PFSK-1 (cell line): ENCODE measurements around the gene IL17RD.

Source experiments
- FOXP2 ChIP-seq: optimal IDR thresholded peaks from 2 replicates; pipeline ENCODE3; 2011; ENCODE audit warnings: borderline replicate concordance, control low read depth, inconsistent platforms; ENCODE audit not compliant: insufficient read depth; ENCODE audit errors: extremely low read length, extremely low read depth
- POLR2AphosphoS5 ChIP-seq: IDR thresholded peaks from 2 replicates; pipeline ENCODE4 v1.6.1; 2012; ENCODE audit warnings: low read depth, mild to moderate bottlenecking, control low read depth, low read length, moderate library complexity
- REST ChIP-seq, 2 experiments: IDR thresholded peaks; 2 replicates each; pipeline versions ENCODE4 v1.6.1 to v1.8.0; 2011 to 2012; ENCODE audit warnings: low read depth in 2 of 2, low read length in 2 of 2, control low read depth in 1 of 2, inconsistent platforms in 1 of 2, mild to moderate bottlenecking in 1 of 2, moderate library complexity in 1 of 2; ENCODE audit not compliant: insufficient read depth in 1 of 2
- SIN3A ChIP-seq: IDR thresholded peaks from 2 replicates; pipeline ENCODE4 v1.6.1; 2012; ENCODE audit warnings: mild to moderate bottlenecking, low read length, moderate library complexity, borderline replicate concordance; ENCODE audit not compliant: insufficient read depth
- TAF1 ChIP-seq: IDR thresholded peaks from 2 replicates; pipeline ENCODE4 v1.6.1; 2012; ENCODE audit warnings: low read length, control low read depth, borderline replicate concordance; ENCODE audit not compliant: insufficient read depth

IL17RD gene

GRCh38 chr3:57052662-57053061 lies 112.5 kb downstream of the IL17RD start:
- no peak for TF ChIP-seq SIN3A
- no peak for TF ChIP-seq POLR2AphosphoS5
- TF ChIP-seq REST (IDR thresholded peaks at IDR 0.05; ENCODE audit: insufficient read depth in 1 of 2, low read depth in 2 of 2, low read length in 2 of 2) = no peak
- TF ChIP-seq FOXP2 = no peak
- TF ChIP-seq TAF1 = no peak

GRCh38 chr3:57048728-57049127 lies 116.4 kb downstream of the IL17RD start:
- TF ChIP-seq REST (IDR thresholded peaks at IDR 0.05; ENCODE audit: insufficient read depth in 1 of 2, low read depth in 2 of 2, low read length in 2 of 2) (no peak), POLR2AphosphoS5 (no peak), SIN3A (no peak), FOXP2 (no peak), TAF1 (no peak)

GRCh38 chr3:57048052-57048671 lies 117.0 kb downstream of the IL17RD start:
- TF ChIP-seq SIN3A = no peak
- TF ChIP-seq FOXP2 = no peak
- no peak for TF ChIP-seq POLR2AphosphoS5
- no peak for TF ChIP-seq TAF1
- TF ChIP-seq REST (IDR thresholded peaks at IDR 0.05; ENCODE audit: insufficient read depth in 1 of 2, low read depth in 2 of 2, low read length in 2 of 2) = no peak

GRCh38 chr3:57046101-57046765 lies 118.9 kb downstream of the IL17RD start:
- TF ChIP-seq SIN3A (no peak), REST (IDR thresholded peaks at IDR 0.05; ENCODE audit: insufficient read depth in 1 of 2, low read depth in 2 of 2, low read length in 2 of 2) (no peak), TAF1 (no peak), FOXP2 (no peak), POLR2AphosphoS5 (no peak)
